ENCODE measurements around the gene SFXN4.
"Not testable (repeated sequence)": the region's sequence is repeated elsewhere in the genome, so short reads cannot be mapped to it uniquely, and the experiment has no call there.

SFXN4 gene

DNA sequence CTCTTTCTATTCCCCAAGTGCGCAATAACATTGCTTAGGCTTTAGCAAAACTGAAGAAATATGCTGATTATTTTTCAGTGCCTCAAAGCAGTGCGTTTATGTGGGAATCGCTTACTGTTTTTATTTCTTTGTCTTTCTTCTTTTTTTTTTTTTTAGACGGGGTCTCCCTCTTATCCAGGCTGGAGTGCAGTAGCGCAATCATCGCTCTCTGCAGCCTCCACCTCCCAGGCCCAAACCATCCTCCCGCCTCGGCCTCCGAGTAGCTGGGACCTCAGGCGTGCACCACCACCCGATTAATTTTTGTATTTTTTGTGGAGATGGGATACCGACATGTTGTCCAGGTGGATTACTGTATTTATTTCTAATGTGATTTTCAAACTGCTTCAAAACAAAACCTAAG is 60.4 kb downstream of the SFXN4 start:
- DNase-seq = no peak

- no peak for DNase-seq
Observed at GRCh38 chr10:119104654-119105015, 60.9 kb downstream of the SFXN4 start.

DNA sequence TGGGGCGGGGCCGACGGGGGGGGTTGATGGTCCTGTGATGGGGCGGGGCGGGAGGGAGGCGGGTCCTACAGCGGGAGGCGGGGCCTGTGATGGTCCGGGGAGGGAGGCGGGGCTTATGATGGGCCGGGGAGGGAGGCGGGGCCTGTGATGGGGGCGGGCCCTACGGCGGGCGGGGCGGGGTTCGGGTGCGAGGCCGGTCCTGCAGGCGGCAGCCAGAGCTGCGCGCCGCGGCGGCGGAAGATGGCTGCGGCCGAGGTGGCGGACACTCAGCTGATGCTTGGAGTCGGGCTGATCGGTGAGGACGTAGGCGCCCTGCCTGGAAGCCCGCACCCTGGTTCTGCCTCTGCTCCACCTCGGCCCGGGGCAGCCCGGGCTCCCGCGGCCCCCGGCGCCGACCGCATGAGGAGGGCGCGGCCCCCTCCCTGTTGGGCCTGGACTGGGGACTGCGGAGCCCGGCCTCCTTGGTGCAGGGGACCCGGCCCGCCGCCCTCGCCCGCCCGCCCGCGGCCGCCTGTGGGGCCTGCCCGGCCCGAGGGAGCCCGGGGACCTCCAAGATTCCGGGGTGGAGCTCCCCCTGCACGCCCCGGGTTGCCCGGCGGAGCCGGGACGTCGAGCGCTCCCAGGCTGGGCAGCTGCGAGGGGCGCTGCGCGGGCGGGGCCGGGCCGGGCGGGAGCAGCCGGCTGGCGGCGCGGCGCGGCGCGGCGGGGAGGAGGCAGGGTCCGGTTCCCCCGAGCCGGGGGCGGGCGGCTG is 61.4 kb downstream of the SFXN4 start, which contains the start of gene DENND10:
Gene DENND10 (plus strand): TSS at position 211 of the 751 bp plus-strand sequence. CDS start 30 bp downstream, at position 241.
- DNase-seq = peak; percentile 67

DNA sequence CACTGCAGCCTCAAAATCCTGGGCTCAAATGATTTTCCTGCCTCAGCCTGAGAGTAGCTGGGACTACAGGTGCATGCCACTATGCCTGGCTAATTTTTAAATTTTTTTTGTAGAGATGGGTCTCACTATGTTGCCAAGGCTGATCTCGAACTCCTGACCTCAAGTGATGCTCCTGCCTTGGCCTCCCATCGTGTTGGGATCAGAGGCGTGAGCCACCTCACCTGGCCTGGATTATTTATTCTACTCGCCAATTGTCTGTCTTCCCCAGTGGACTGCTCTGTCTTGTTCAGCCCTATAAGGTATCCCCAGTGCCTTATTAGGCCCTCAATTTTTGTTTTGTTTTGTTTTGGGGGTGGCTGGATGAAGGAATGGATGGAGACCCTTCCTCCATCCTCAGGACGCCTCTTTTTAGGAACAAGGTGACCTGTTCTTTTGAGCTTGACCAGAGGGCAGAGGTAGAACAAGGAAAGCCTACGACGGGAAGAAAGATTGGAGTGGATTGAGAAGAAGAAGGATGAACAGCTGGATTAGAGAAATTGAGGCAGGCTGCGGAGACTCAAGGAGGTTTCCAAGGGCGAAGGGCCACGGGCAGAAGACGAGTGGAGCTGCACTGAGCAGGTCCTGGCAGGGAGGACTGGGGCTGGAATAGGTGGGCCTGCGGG is 62.1 kb downstream of the SFXN4 start:
- no peak for DNase-seq

DNA sequence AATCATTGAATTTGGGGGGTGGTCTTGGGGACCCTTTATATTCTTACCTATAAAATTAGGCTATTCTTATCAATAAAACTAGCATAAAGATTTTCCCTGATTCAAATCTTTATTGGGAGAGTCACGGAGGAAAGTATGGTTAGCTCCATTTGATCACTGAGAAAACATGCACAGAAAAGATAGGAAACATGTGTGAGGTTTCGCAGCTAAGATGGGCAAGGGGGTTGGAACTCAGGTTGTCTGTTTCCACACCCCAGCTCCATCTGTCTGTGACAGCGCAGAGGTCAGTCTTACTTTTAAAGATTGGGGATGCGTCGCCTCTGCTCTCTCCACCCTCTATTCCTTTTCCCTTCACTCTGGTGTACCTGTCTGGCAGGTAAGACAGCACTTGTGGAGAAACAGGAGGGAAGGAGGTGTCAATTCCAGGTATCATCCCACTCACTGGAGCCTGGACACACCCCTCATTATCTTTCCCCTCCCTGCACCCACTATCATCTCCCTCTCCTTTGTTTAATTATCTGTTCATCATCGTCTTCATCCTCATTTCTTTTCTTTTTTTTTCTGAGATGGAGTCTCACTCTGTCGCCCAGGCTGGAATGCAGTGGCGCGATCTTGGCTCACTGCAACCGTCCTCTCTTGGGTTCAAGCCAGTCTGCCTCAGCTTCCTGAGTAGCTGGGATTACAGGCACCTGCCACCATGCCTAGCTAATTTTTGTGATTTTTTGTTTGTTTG is 64.0 kb downstream of the SFXN4 start:
- DNase-seq = no peak

GRCh38 chr10:119100434-119101238 is 64.9 kb downstream of the SFXN4 start:
- DNase-seq = no peak

DNA sequence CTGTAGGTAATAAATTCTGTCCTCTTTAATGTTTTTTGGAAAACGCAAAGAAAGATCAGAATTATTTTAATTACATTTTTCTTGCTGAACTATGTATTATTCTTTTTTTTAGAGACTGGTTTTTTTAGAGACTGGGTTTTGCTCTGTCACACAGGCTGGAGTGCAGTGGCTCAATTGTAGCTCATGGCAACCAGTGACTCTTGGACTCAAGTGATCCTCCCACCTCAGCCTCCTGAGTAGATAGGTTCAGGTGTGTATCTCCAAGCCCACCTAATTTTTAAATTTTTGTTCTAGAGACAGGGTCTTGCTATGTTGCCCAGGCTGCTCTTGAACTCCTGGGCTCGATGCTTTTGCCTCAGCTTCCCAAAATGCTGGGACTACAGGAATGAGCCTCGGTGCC is 66.9 kb downstream of the SFXN4 start:
- no peak for DNase-seq

GRCh38 chr10:119096641-119097415 is 68.7 kb downstream of the SFXN4 start:
- not testable (repeated sequence) for DNase-seq

GRCh38 chr10:119095640-119096039 is 69.9 kb downstream of the SFXN4 start:
- DNase-seq = no peak

DNA sequence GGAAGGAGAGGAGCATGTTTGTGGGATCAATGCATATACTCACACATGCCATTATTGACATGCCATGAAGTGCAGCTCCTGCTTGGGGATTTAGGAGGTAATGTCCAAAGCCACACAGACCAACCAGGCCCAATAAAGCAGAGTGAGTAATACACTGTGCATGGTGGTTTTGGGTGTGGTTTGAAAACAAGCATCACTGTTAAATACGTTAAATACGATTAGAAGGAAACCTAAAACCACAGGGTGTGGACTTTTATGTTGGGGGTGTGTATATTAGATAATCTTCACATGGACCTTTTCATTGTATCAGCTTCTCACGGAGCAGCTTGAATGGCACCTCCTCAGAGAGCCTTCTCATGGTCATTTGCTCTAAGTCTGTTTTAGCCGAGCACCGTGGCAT is 74.5 kb downstream of the SFXN4 start:
- DNase-seq = peak in 1 of 2 experiments; percentile 9
